ENCODE data around the gene P2RX5.
A peak's percentile ranks its signal among the peaks of the same experiment; 100 is the strongest.

The P2RX5 gene

DNA sequence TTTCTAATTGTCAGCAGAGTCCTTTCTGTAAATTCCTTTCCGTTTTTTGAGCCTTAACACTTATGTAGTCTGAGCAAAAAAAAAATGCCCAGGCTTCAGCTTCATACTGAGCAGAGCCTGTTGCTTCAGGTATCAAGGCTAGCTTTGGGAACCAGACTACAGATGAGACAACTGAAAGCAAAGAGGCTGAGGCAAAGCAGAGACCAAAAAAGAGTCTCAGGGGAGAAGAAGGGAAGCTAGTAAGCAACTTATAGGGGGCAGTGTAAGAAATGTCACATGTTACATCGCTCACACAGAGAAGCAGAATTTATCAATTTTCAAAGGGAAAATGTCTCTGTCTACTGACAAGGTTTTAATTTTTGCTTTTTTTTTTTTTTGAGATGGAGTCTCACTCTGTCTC, 31.1 kb upstream of the P2RX5 start:
- peak; percentile 47 for DNase-seq (ENCODE audit: low spot score)
- in situ Hi-C loops (cut with MboI; ENCODE audit: low pct_unique_long_range_greater_than_20kb, low sequenced_read_pairs, unreplicated experiment) = no loop called here
- TF ChIP-seq, protein P1, sequence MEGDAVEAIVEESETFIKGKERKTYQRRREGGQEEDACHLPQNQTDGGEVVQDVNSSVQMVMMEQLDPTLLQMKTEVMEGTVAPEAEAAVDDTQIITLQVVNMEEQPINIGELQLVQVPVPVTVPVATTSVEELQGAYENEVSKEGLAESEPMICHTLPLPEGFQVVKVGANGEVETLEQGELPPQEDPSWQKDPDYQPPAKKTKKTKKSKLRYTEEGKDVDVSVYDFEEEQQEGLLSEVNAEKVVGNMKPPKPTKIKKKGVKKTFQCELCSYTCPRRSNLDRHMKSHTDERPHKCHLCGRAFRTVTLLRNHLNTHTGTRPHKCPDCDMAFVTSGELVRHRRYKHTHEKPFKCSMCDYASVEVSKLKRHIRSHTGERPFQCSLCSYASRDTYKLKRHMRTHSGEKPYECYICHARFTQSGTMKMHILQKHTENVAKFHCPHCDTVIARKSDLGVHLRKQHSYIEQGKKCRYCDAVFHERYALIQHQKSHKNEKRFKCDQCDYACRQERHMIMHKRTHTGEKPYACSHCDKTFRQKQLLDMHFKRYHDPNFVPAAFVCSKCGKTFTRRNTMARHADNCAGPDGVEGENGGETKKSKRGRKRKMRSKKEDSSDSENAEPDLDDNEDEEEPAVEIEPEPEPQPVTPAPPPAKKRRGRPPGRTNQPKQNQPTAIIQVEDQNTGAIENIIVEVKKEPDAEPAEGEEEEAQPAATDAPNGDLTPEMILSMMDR (IDR thresholded peaks at IDR 0.05; ENCODE audit: extremely low read depth, insufficient read depth, missing control alignments) = no peak

DNA sequence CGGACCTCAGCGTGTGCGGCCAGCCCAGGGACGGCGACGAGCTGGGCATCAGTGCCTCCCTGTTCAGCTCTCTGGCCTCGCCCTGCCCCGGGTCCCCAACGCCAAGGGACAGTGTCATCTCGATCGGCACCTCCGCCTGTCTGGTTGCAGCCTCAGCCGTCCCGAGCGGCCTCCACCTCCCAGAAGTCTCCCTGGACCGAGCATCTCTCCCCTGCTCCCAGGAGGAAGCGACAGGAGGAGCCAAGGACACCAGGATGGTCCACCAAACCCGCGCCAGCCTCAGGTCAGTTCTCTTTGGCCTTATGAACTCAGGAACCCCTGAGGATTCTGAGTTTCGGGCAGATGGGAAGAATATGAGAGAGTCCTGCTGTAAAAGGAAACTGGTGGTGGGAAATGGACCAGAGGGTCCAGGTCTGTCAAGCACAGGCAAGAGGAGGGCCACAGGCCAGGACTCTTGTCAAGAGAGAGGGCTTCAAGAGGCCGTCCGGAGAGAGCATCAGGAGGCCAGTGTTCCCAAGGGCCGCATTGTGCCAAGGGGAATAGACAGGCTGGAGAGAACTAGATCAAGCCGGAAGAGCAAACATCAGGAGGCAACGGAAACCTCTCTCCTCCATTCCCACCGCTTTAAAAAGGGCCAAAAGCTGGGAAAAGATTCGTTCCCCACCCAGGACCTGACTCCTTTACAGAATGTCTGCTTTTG, 28.6 kb upstream of the P2RX5 start:
- TF ChIP-seq, protein P1 (IDR thresholded peaks at IDR 0.05; ENCODE audit: extremely low read depth, insufficient read depth, missing control alignments) = no peak
- no peak for DNase-seq (ENCODE audit: low spot score)
- in situ Hi-C loops (cut with MboI; ENCODE audit: low pct_unique_long_range_greater_than_20kb, low sequenced_read_pairs, unreplicated experiment) = no loop called here

DNA sequence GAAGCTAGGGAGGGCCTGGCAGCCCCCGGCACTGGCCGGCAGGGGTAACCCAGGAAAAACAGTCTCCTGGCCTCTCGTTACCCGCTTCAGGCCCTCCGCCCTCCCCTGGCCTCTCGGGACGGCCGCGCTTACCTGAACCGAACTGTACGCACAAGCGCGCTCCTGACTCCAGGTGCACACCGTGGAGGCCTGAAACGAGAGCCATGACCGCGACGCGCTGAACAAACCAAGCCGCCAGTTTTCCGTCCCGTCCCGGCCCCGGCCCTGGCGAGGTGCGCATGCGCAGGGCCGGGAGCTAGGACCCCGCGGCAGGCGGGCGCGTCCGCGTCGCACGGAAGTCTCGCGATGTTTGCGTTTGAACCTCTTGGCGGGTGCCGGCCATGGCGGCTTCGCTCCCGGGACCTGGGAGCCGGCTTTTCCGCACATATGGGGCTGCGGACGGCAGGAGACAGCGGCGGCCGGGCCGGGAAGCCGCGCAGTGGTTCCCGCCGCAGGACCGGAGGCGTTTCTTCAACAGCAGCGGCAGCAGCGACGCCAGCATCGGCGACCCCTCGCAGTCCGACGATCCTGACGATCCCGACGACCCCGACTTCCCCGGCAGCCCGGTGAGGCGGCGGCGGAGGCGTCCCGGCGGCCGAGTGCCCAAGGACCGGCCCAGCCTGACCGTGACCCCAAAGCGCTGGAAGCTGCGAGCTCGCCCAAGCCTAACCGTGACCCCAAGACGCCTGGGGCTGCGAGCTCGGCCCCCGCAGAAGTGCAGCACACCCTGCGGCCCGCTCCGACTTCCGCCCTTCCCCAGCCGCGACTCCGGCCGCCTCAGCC, 27.8 kb upstream of the P2RX5 start, which contains the start of gene HASPIN:
Gene HASPIN (plus strand): TSS at position 348 of the 822 bp plus-strand sequence. CDS start 33 bp downstream, at position 381.
- in situ Hi-C loops (cut with MboI; ENCODE audit: low pct_unique_long_range_greater_than_20kb, low sequenced_read_pairs, unreplicated experiment) = no loop called here
- TF ChIP-seq, protein P1 (IDR thresholded peaks at IDR 0.05; ENCODE audit: extremely low read depth, insufficient read depth, missing control alignments) = no peak
- DNase-seq (ENCODE audit: low spot score) = peak; percentile 99

DNA sequence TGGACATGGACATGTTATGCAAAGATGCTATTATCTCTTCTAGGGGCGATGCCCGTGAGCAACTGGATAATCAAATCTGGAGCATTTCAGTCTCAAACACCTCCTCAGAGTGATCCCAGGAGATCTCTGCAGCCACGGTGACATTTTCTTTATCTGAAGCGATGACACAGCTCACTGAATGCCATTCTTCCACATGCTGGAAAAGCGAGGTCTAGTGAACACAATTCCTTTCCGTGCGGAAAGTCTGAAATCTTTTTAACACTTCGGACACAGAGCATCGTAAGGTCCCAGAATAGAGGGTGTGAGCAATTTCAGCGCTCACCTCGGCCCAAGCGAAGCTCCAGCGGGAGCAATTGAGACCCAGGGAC, 27.2 kb upstream of the P2RX5 start:
- no peak for DNase-seq (ENCODE audit: low spot score)
- TF ChIP-seq, protein P1 (IDR thresholded peaks at IDR 0.05; ENCODE audit: extremely low read depth, insufficient read depth, missing control alignments) = no peak
- in situ Hi-C loops (cut with MboI; ENCODE audit: low pct_unique_long_range_greater_than_20kb, low sequenced_read_pairs, unreplicated experiment) = no loop called here

DNA sequence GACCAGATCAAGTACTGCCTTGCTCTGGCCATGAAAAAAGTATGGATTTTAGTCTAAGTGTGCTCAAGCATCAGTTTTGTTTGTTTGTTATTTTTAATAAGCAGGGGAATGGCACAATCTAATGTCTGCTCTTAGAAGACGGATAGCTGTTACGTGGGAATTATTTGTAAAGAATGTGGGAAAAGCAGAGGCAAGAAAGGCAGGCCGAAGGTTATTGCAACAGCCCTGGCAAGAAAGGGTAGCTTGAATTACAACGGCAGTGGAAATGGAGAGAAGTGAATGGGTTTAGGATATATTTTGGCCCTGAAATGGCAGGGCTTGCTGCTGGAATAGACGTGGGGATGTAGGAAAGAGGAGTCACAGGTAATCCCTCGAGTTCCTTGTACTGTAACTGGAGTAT, 26.8 kb upstream of the P2RX5 start:
- TF ChIP-seq, protein P1 (IDR thresholded peaks at IDR 0.05; ENCODE audit: extremely low read depth, insufficient read depth, missing control alignments) = no peak
- DNase-seq (ENCODE audit: low spot score) = no peak
- in situ Hi-C loops (cut with MboI; ENCODE audit: low pct_unique_long_range_greater_than_20kb, low sequenced_read_pairs, unreplicated experiment) = no loop called here

DNA sequence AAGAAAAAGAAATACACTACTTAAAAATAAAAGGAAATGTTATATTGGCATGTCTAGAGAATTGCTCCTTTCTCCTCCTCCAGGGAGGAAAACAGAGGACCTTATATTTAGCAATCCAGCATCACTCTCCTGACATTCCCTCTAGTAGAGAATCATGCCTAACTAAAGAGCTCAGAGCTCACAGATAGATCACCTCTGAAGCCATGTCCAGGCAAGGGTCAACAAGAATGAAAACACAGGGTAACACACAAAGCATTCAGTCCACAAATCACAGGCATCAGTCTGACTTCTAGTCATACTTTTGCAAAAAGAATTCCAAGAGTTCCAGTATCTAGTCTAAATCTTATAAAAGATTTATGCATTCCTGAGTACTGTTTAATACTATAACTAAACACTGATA, 23.3 kb upstream of the P2RX5 start:
- TF ChIP-seq, protein P1 (IDR thresholded peaks at IDR 0.05; ENCODE audit: extremely low read depth, insufficient read depth, missing control alignments) = no peak
- no peak for DNase-seq (ENCODE audit: low spot score)
- in situ Hi-C loops (cut with MboI; ENCODE audit: low pct_unique_long_range_greater_than_20kb, low sequenced_read_pairs, unreplicated experiment) = no loop called here

Data from GM13977 (cell line).